ENCODE results near the gene TNFRSF18.

- no peak for TF ChIP-seq EZH2phosphoT487 (IDR thresholded peaks at IDR 0.05; ENCODE audit: borderline replicate concordance, low read depth, low read length)
- TF ChIP-seq, protein P1, sequence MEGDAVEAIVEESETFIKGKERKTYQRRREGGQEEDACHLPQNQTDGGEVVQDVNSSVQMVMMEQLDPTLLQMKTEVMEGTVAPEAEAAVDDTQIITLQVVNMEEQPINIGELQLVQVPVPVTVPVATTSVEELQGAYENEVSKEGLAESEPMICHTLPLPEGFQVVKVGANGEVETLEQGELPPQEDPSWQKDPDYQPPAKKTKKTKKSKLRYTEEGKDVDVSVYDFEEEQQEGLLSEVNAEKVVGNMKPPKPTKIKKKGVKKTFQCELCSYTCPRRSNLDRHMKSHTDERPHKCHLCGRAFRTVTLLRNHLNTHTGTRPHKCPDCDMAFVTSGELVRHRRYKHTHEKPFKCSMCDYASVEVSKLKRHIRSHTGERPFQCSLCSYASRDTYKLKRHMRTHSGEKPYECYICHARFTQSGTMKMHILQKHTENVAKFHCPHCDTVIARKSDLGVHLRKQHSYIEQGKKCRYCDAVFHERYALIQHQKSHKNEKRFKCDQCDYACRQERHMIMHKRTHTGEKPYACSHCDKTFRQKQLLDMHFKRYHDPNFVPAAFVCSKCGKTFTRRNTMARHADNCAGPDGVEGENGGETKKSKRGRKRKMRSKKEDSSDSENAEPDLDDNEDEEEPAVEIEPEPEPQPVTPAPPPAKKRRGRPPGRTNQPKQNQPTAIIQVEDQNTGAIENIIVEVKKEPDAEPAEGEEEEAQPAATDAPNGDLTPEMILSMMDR (conservative IDR thresholded peaks at IDR 0.05; ENCODE audit: low read length), result no peak
Observed at GRCh38 chr1:1162597-1163537, 43.5 kb downstream of the TNFRSF18 start.

Measured in OCI-LY7 (cell line).